ENCODE measurements around the gene PLCB1. TPM values are rescaled to one million over a fixed set of nuclear protein-coding genes. Genes with fewer than 3 reads are reported as not detected.
A peak's percentile ranks its signal among the peaks of the same experiment; 100 is the strongest.

Gene PLCB1
- total RNA-seq, 1 experiment from 2014 or later: 6.0 TPM

- Mint-ChIP-seq H3K9me3 (ENCODE audit: low read depth, unreplicated experiment) (no peaks in the 10 kb centered on the region), H3K27ac (ENCODE audit: unreplicated experiment) (no peak overlapping the region), H3K36me3 (ENCODE audit: insufficient read depth, unreplicated experiment) (no peaks in the 10 kb centered on the region), H3K4me1 (ENCODE audit: low read depth, unreplicated experiment) (peaks cover 12% of the 10 kb centered on the region), H3K4me3 (ENCODE audit: low read depth, unreplicated experiment) (no peak overlapping the region), H3K27me3 (ENCODE audit: unreplicated experiment) (no peaks in the 10 kb centered on the region)
- CTCF ChIA-PET: no interaction called here
- BruUV-seq (replicated peaks): no TSS peak
- TF ChIP-seq CTCF (IDR thresholded peaks at IDR 0.05; ENCODE audit: unreplicated experiment): no peak
- DNase-seq: no peak
- intact Hi-C loops (cut with micrococcal nuclease; ENCODE audit: unreplicated experiment): no loop called here
Observed at GRCh38 chr20:8808202-8808535, 676.1 kb downstream of the PLCB1 start.

- no peak overlapping the region for H3K27ac Mint-ChIP-seq (ENCODE audit: unreplicated experiment)
- CTCF ChIA-PET: no interaction called here
Observed at GRCh38 chr20:8809107-8809953, 677.3 kb downstream of the PLCB1 start.

GRCh38 chr20:8811801-8812594 lies 679.9 kb downstream of the PLCB1 start:
- intact Hi-C loops (cut with micrococcal nuclease; ENCODE audit: unreplicated experiment): no loop called here
- no peaks in the 10 kb centered on the region for H3K9me3 Mint-ChIP-seq (ENCODE audit: low read depth, unreplicated experiment)
- no peak overlapping the region for H3K4me3 Mint-ChIP-seq (ENCODE audit: low read depth, unreplicated experiment)
- H3K4me1 Mint-ChIP-seq (ENCODE audit: low read depth, unreplicated experiment): peaks cover 12% of the 10 kb centered on the region
- no peak for DNase-seq
- CTCF ChIA-PET: no interaction called here
- TF ChIP-seq CTCF (IDR thresholded peaks at IDR 0.05; ENCODE audit: unreplicated experiment): no peak
- no peaks in the 10 kb centered on the region for H3K36me3 Mint-ChIP-seq (ENCODE audit: insufficient read depth, unreplicated experiment)
- no peaks in the 10 kb centered on the region for H3K27me3 Mint-ChIP-seq (ENCODE audit: unreplicated experiment)
- no TSS peak for BruUV-seq (replicated peaks)
- no peak overlapping the region for H3K27ac Mint-ChIP-seq (ENCODE audit: unreplicated experiment)

More at GRCh38 chr20:8809107-8809953, 677.3 kb downstream of the PLCB1 start:
- Mint-ChIP-seq H3K9me3 (ENCODE audit: low read depth, unreplicated experiment) (no peaks in the 10 kb centered on the region), H3K36me3 (ENCODE audit: insufficient read depth, unreplicated experiment) (no peaks in the 10 kb centered on the region), H3K4me1 (ENCODE audit: low read depth, unreplicated experiment) (peaks cover 12% of the 10 kb centered on the region), H3K27me3 (ENCODE audit: unreplicated experiment) (no peaks in the 10 kb centered on the region), H3K4me3 (ENCODE audit: low read depth, unreplicated experiment) (peak overlapping the region; percentile 28)
- no peak for TF ChIP-seq CTCF (IDR thresholded peaks at IDR 0.05; ENCODE audit: unreplicated experiment)
- intact Hi-C loops (cut with micrococcal nuclease; ENCODE audit: unreplicated experiment): no loop called here
- BruUV-seq (replicated peaks): no TSS peak
- no peak for DNase-seq

GRCh38 chr20:8812817-8813216 lies 680.8 kb downstream of the PLCB1 start:
- Mint-ChIP-seq H3K27ac (ENCODE audit: unreplicated experiment) (no peak overlapping the region), H3K4me3 (ENCODE audit: low read depth, unreplicated experiment) (no peak overlapping the region), H3K4me1 (ENCODE audit: low read depth, unreplicated experiment) (peaks cover 12% of the 10 kb centered on the region), H3K9me3 (ENCODE audit: low read depth, unreplicated experiment) (no peaks in the 10 kb centered on the region), H3K36me3 (ENCODE audit: insufficient read depth, unreplicated experiment) (no peaks in the 10 kb centered on the region), H3K27me3 (ENCODE audit: unreplicated experiment) (no peaks in the 10 kb centered on the region)
- TF ChIP-seq CTCF (IDR thresholded peaks at IDR 0.05; ENCODE audit: unreplicated experiment): no peak
- CTCF ChIA-PET: no interaction called here
- no peak for DNase-seq
- BruUV-seq (replicated peaks): no TSS peak
- intact Hi-C loops (cut with micrococcal nuclease; ENCODE audit: unreplicated experiment): no loop called here

Measured in Calu3 (cell line).